Measurements from ENCODE around the gene MEFV. TPM values are rescaled to one million over a fixed set of nuclear protein-coding genes. Genes with fewer than 3 reads are reported as not detected.
"Not testable (repeated sequence)": the region's sequence is repeated elsewhere in the genome, so short reads cannot be mapped to it uniquely, and the experiment has no call there.

MEFV gene
- total RNA-seq, 2 donors from 2014 or later, result 0.82 to 2.2 TPM

- no peak for DNase-seq (ENCODE audit: low spot score)
- Histone ChIP-seq H3K27ac (no peak overlapping the region), H3K4me3 (no peak overlapping the region), H3K27me3 (peaks cover 3 to 6% of the 10 kb centered on the region in 2 donors), H3K4me1 (no peaks in the 10 kb centered on the region), H3K9me3 (peaks cover 0 to under 1% of the 10 kb centered on the region in 2 donors), H3K36me3 (no peaks in the 10 kb centered on the region)
- no peak for TF ChIP-seq CTCF (IDR thresholded peaks at IDR 0.05)
These were observed 57.9 kb downstream of the MEFV start for GRCh38 chr16:3198334-3199072.

- H3K27me3 ChIP-seq, result peaks cover 10 to 13% of the 10 kb centered on the region in 2 donors
These were observed 58.6 kb downstream of the MEFV start for GRCh38 chr16:3197694-3198333.

GRCh38 chr16:3195975-3196374 lies 60.5 kb downstream of the MEFV start:
- Histone ChIP-seq H3K27me3 (peaks cover 29 to 32% of the 10 kb centered on the region in 2 donors), H3K36me3 (no peaks in the 10 kb centered on the region), H3K4me3 (no peak overlapping the region), H3K27ac (no peak overlapping the region), H3K4me1 (no peaks in the 10 kb centered on the region), H3K9me3 (peaks cover 0 to 11% of the 10 kb centered on the region in 2 donors)
- no peak for TF ChIP-seq CTCF (IDR thresholded peaks at IDR 0.05)
- DNase-seq (ENCODE audit: low spot score), result no peak

More at GRCh38 chr16:3197694-3198333, 58.6 kb downstream of the MEFV start:
- not testable (repeated sequence) for H3K9me3 ChIP-seq; H3K27ac ChIP-seq; H3K36me3 ChIP-seq; DNase-seq (ENCODE audit: low spot score); H3K4me3 ChIP-seq; H3K4me1 ChIP-seq

- Histone ChIP-seq H3K4me3 (no peak overlapping the region), H3K27ac (no peak overlapping the region), H3K4me1 (peaks cover 0 to 2% of the 10 kb centered on the region in 2 donors), H3K27me3 (peaks cover 41 to 43% of the 10 kb centered on the region in 2 donors), H3K9me3 (peaks cover 0 to 11% of the 10 kb centered on the region in 2 donors), H3K36me3 (no peaks in the 10 kb centered on the region)
- TF ChIP-seq CTCF (IDR thresholded peaks at IDR 0.05), result no peak
- DNase-seq (ENCODE audit: low spot score), result no peak
These were observed 61.6 kb downstream of the MEFV start for GRCh38 chr16:3194792-3195191.

GRCh38 chr16:3193221-3194212 lies 62.9 kb downstream of the MEFV start:
- H3K27ac ChIP-seq, result no peak overlapping the region
- no peak for TF ChIP-seq CTCF (IDR thresholded peaks at IDR 0.05)
- peaks cover 45 to 56% of the 10 kb centered on the region in 2 donors for H3K27me3 ChIP-seq
- DNase-seq (ENCODE audit: low spot score), result no peak
- no peak overlapping the region for H3K4me3 ChIP-seq
- H3K36me3 ChIP-seq, result no peaks in the 10 kb centered on the region
- H3K9me3 ChIP-seq, result peaks cover 0 to 11% of the 10 kb centered on the region in 2 donors
- peaks cover 0 to 15% of the 10 kb centered on the region in 2 donors for H3K4me1 ChIP-seq
